CD14-positive monocyte (primary cell): ENCODE data around the gene APP. TPM values are rescaled to one million over a fixed set of nuclear protein-coding genes. Genes with fewer than 3 reads are reported as not detected.

Experiments
- DNase-seq, 3 donors: peaks; one replicate each; pipeline ENCODE4 v3.0.0-alpha.2; 2011 to 2022
- H2AFZ ChIP-seq: 2 replicates; pipeline ENCODE4 v1.6.0; 2012; ENCODE audit warnings: mild to moderate bottlenecking, low read depth, low read length, inconsistent platforms; ENCODE audit not compliant: insufficient read depth, poor library complexity, severe bottlenecking
- H3K27ac ChIP-seq, 2 donors: 1 replicate in 1 of 2; 2 replicates in 1 of 2; pipeline ENCODE4 v1.5.1; 2012 to 2013; ENCODE audit warnings: low read length in 2 of 2, control low read depth in 1 of 2, inconsistent platforms in 1 of 2, low read depth in 1 of 2, mild to moderate bottlenecking in 1 of 2
- H3K27me3 ChIP-seq, 2 donors: one replicate each; pipeline versions ENCODE4 v1.6.0 to v1.6.1; 2011 to 2013; ENCODE audit warnings: low read length in 2 of 2; ENCODE audit not compliant: control insufficient read depth in 2 of 2, insufficient read depth in 2 of 2
- H3K36me3 ChIP-seq, 2 donors: replicated peaks in 1 of 2; 1 replicate in 1 of 2; 2 replicates in 1 of 2; pipeline versions ENCODE4 v1.5.1 to v1.6.1; 2012 to 2013; ENCODE audit warnings: low read length in 2 of 2, control low read depth in 1 of 2, inconsistent platforms in 1 of 2, mild to moderate bottlenecking in 1 of 2; ENCODE audit not compliant: insufficient read depth in 2 of 2, control insufficient read depth in 1 of 2
- H3K4me1 ChIP-seq, 2 donors: 1 replicate in 1 of 2; 2 replicates in 1 of 2; pipeline versions ENCODE4 v1.5.1 to v1.6.1; 2012 to 2013; ENCODE audit warnings: low read length in 2 of 2, control low read depth in 1 of 2, inconsistent platforms in 1 of 2, mild to moderate bottlenecking in 1 of 2, moderate library complexity in 1 of 2; ENCODE audit not compliant: insufficient read depth in 2 of 2, control insufficient read depth in 1 of 2
- H3K4me2 ChIP-seq: replicated peaks from 2 replicates; pipeline ENCODE3; 2012; ENCODE audit warnings: low read length, moderate library complexity, mild to moderate bottlenecking; ENCODE audit not compliant: poor library complexity, severe bottlenecking; ENCODE audit errors: extremely low read depth
- H3K4me3 ChIP-seq, 3 experiments: fragments of 200-600 bp in 1 of 3; sonication (generic) in 1 of 3; replicated peaks in 1 of 3; 1 replicate in 2 of 3; 2 replicates in 1 of 3; pipeline ENCODE4 v1.5.1; 2011 to 2013; ENCODE audit warnings: low read length in 3 of 3, mild to moderate bottlenecking in 3 of 3, control low read depth in 2 of 3, low read depth in 2 of 3, inconsistent platforms in 1 of 3, moderate library complexity in 1 of 3
- H3K79me2 ChIP-seq: 2 replicates; pipeline ENCODE4 v1.6.0; 2012; ENCODE audit warnings: mild to moderate bottlenecking, control low read depth, inconsistent platforms, low read length, moderate library complexity; ENCODE audit not compliant: insufficient read depth
- H3K9ac ChIP-seq: 2 replicates; pipeline ENCODE4 v1.6.0; 2017; ENCODE audit warnings: low read length, mild to moderate bottlenecking; ENCODE audit not compliant: insufficient read depth, poor library complexity, severe bottlenecking
- H3K9me3 ChIP-seq, 2 donors: replicated peaks in 1 of 2; 1 replicate in 1 of 2; 2 replicates in 1 of 2; pipeline versions ENCODE4 v1.5.1 to v1.6.1; 2012 to 2013; ENCODE audit warnings: low read length in 2 of 2, control low read depth in 1 of 2; ENCODE audit not compliant: control insufficient read depth in 1 of 2, insufficient read depth in 1 of 2
- H4K20me1 ChIP-seq: 2 replicates; pipeline ENCODE4 v1.6.0; 2012; ENCODE audit warnings: mild to moderate bottlenecking, low read length, control low read depth, moderate library complexity; ENCODE audit not compliant: insufficient read depth
- H3K27ac Mint-ChIP-seq, 7 donors: one replicate each; pipeline ENCODE4 v1.8.0; 2020; ENCODE audit warnings: mild to moderate bottlenecking in 7 of 7, mixed read lengths in 7 of 7, moderate library complexity in 6 of 7, inconsistent platforms in 2 of 7
- H3K27me3 Mint-ChIP-seq, 3 donors: one replicate each; pipeline ENCODE4 v1.8.0; 2021 to 2022; ENCODE audit warnings: low read depth in 3 of 3, mild to moderate bottlenecking in 3 of 3, mixed read lengths in 3 of 3, moderate library complexity in 3 of 3, inconsistent platforms in 1 of 3
- H3K36me3 Mint-ChIP-seq, 2 donors: one replicate each; pipeline ENCODE4 v1.8.0; 2020; ENCODE audit warnings: mixed read lengths in 2 of 2, inconsistent platforms in 1 of 2, mild to moderate bottlenecking in 1 of 2
- H3K4me1 Mint-ChIP-seq: one replicate; pipeline ENCODE4 v1.8.0; 2020; ENCODE audit warnings: mild to moderate bottlenecking, mixed read lengths
- H3K4me3 Mint-ChIP-seq, 2 donors: one replicate each; pipeline ENCODE4 v1.8.0; 2020; ENCODE audit warnings: mild to moderate bottlenecking in 2 of 2, mixed read lengths in 2 of 2, moderate library complexity in 1 of 2
- H3K9me3 Mint-ChIP-seq, 7 donors: one replicate each; pipeline ENCODE4 v1.8.0; 2020 to 2022; ENCODE audit warnings: mixed read lengths in 7 of 7, mild to moderate bottlenecking in 6 of 7, moderate library complexity in 6 of 7, inconsistent platforms in 2 of 7
- CTCF ChIP-seq: fragments of 200-600 bp; IDR thresholded peaks from one replicate; pipeline ENCODE4 v1.8.0; 2022; ENCODE audit warnings: antibody characterized with exemption, mild to moderate bottlenecking
- WGBS: methylation state at CpG from one replicate; pipeline ENCODE4 v1.1.5; 2013; ENCODE audit warnings: missing lambda C conversion rate; ENCODE audit not compliant: insufficient coverage; 5-methylcytosine and 5-hydroxymethylcytosine counted together
- intact Hi-C, 2 donors: fragments of 100-400 bp; cut with micrococcal nuclease; formaldehyde crosslinking; loops; one replicate each; pipeline versions ENCODE4 v1.15.0 to v1.15.1; 2023
- polyA plus RNA-seq, 3 donors: library from polyadenylated mRNA; depleted of rRNA in 1 of 3; unstranded in 2 of 3; stranded (reverse) in 1 of 3; fragments of 300-500 nt in 2 of 3; fragments of >200 nt in 1 of 3; fragmentation: Illumina TruSeq in 2 of 3; gene quantifications; 1 replicate in 2 of 3; 2 replicates in 1 of 3; pipeline ENCODE4 v1.2.3, GENCODE V29; 2012 to 2021

APP gene
- polyA plus RNA-seq, 3 donors, result 28.0 to 118 (median 35.1) TPM

GRCh38 chr21:25934130-25934529 is 236.4 kb downstream of the APP start:
- peak overlapping the region in 1 of 7 donors; percentile 1 for H3K27ac Mint-ChIP-seq

GRCh38 chr21:25931765-25932164 is 238.8 kb downstream of the APP start:
- intact Hi-C loops, result no loop called here
- WGBS, result no CpG with 5 or more reads among the region's 3 CpGs
- peaks cover 0 to 1% (median 0%) of the 10 kb centered on the region in 3 donors for H3K27me3 Mint-ChIP-seq

More at GRCh38 chr21:25934130-25934529, 236.4 kb downstream of the APP start:
- Histone ChIP-seq H3K4me3 (no peak overlapping the region), H3K36me3 (peaks cover 0 to 3% of the 10 kb centered on the region in 2 donors), H3K27me3 (no peaks in the 10 kb centered on the region), H3K4me1 (no peaks in the 10 kb centered on the region), H3K4me2 (no peak overlapping the region), H3K79me2 (no peaks in the 10 kb centered on the region), H4K20me1 (no peaks in the 10 kb centered on the region), H3K27ac (no peak overlapping the region), H2AFZ (no peak overlapping the region), H3K9ac (no peak overlapping the region), H3K9me3 (no peaks in the 10 kb centered on the region)
- intact Hi-C loops, result no loop called here
- WGBS, result 100% methylated on average over 1 of the region's 6 CpGs
- no peaks in the 10 kb centered on the region for H3K9me3 Mint-ChIP-seq
- DNase-seq, result no peak
- peaks cover 4% of the 10 kb centered on the region for H3K4me1 Mint-ChIP-seq
- no peak for TF ChIP-seq CTCF
- H3K36me3 Mint-ChIP-seq, result peaks cover 26 to 34% of the 10 kb centered on the region in 2 donors
- no peaks in the 10 kb centered on the region for H3K27me3 Mint-ChIP-seq
- H3K4me3 Mint-ChIP-seq, result no peak overlapping the region

More at GRCh38 chr21:25931765-25932164, 238.8 kb downstream of the APP start:
- no peak overlapping the region for H3K4me2 ChIP-seq
- Mint-ChIP-seq H3K4me1 (peaks cover 4% of the 10 kb centered on the region), H3K4me3 (no peak overlapping the region), H3K36me3 (peaks cover 24 to 38% of the 10 kb centered on the region in 2 donors), H3K27ac (no peak overlapping the region), H3K9me3 (no peaks in the 10 kb centered on the region)
- H3K79me2 ChIP-seq, result no peaks in the 10 kb centered on the region
- H3K9me3 ChIP-seq, result no peaks in the 10 kb centered on the region
- H3K9ac ChIP-seq, result no peak overlapping the region
- DNase-seq, result no peak
- TF ChIP-seq CTCF, result no peak
- no peaks in the 10 kb centered on the region for H4K20me1 ChIP-seq
- H3K4me3 ChIP-seq, result no peak overlapping the region
- H3K27me3 ChIP-seq, result no peaks in the 10 kb centered on the region
- no peak overlapping the region for H3K27ac ChIP-seq
- no peaks in the 10 kb centered on the region for H3K4me1 ChIP-seq
- no peak overlapping the region for H2AFZ ChIP-seq
- peaks cover 0 to 3% of the 10 kb centered on the region in 2 donors for H3K36me3 ChIP-seq
